Renal cortex interstitium (tissue), 11 donors: ENCODE measurements around the gene PEX10. TPM values are rescaled to one million over a fixed set of nuclear protein-coding genes. Genes with fewer than 3 reads are reported as not detected.
"Not testable (repeated sequence)": the region's sequence is repeated elsewhere in the genome, so short reads cannot be mapped to it uniquely, and the experiment has no call there.

Experiments
- DNase-seq, 11 donors: peaks; one replicate each; pipeline ENCODE4 v3.0.0-alpha.2; 2013; ENCODE audit warnings: low read depth in 9 of 11, low spot score in 4 of 11; ENCODE audit errors: extremely low read depth in 1 of 11
- polyA plus RNA-seq, 3 donors: library from polyadenylated mRNA; unstranded; fragments of 120-200 nt; gene quantifications; one replicate each; pipeline ENCODE4 v1.2.1, GENCODE V29; 2013; ENCODE audit not compliant: insufficient read length in 3 of 3

Gene PEX10
- polyA plus RNA-seq, 3 donors, result 21.4 to 26.8 (median 26.6) TPM

GRCh38 chr1:2447276-2448097, 35.1 kb upstream of the PEX10 start:
- no peak for DNase-seq

DNA sequence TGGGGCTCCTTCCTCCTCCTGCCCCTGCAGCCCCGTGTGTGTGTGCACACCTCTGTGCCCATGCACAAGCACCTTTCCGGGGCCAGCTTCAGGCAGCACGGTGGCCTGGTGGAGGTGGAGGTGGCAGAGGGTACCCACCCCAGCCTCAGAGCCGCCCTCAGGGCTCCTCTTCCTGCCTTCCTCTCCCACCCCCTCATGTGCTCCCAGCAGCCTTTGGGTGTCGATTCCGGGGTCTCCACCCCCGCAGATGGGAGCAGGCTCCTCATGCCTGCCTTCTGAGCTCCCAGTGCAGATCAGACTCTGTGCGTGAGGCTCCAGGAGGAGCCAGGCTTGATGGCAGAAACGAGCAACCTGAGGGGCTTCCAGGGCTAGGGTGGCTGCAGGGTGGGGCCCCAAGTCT, 34.5 kb upstream of the PEX10 start:
- DNase-seq, result no peak

- no peak for DNase-seq
Measured at GRCh38 chr1:2446394-2446793, 34.0 kb upstream of the PEX10 start.

DNA sequence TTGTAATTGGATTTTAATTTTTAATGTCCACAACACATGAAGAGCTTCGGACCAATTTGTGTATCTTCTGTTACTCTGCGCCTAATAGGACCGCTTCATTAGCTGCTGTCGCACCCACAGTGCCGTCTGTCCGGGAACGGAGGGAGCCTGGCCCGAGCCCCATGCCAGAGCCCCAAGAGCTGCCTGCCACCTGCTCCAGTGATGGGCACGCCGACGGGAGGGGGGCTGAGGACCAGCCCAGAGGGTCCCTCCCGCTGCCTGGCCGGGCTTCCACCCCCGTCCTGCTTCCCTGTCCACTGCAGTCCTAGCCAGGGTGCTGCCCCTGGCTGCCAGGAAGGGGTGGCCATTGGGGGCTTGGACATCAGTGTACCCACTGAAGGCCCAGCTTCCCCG, 33.5 kb upstream of the PEX10 start:
- DNase-seq, result no peak

DNA sequence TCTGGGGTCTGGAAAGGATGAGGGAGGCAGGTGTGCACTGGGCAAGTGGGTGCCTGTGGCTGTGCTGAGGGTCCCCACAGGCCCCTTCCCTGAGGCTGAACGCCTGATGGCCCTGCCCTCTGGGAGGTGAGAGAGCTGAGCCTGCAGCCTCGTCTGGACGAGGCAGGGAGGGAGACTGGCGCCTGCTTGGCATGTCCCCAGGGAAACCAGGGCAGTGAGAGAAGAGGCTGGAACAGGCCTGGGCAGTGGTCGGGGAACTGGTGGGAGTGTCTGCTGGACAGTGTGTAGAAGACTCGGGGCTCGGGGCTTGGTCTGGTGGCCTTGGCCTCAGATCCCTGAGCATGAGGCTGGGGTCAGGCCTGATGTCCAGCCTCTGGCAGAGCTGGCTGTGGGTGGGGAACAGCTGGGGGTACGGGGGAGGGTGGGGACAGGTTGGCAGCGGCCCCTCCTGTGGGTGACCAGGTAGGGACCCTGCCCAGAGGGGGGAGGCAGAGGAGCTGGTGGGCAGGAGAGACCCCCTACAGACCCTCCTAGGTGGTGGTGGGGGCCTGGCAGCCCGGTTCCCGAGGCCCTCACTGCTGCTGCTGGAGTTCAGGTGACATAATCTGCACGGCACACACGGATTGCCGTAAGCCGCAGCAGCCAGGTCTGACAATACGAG, 32.9 kb upstream of the PEX10 start:
- no peak for DNase-seq

GRCh38 chr1:2444138-2444591, 31.8 kb upstream of the PEX10 start:
- DNase-seq, result no peak

DNA sequence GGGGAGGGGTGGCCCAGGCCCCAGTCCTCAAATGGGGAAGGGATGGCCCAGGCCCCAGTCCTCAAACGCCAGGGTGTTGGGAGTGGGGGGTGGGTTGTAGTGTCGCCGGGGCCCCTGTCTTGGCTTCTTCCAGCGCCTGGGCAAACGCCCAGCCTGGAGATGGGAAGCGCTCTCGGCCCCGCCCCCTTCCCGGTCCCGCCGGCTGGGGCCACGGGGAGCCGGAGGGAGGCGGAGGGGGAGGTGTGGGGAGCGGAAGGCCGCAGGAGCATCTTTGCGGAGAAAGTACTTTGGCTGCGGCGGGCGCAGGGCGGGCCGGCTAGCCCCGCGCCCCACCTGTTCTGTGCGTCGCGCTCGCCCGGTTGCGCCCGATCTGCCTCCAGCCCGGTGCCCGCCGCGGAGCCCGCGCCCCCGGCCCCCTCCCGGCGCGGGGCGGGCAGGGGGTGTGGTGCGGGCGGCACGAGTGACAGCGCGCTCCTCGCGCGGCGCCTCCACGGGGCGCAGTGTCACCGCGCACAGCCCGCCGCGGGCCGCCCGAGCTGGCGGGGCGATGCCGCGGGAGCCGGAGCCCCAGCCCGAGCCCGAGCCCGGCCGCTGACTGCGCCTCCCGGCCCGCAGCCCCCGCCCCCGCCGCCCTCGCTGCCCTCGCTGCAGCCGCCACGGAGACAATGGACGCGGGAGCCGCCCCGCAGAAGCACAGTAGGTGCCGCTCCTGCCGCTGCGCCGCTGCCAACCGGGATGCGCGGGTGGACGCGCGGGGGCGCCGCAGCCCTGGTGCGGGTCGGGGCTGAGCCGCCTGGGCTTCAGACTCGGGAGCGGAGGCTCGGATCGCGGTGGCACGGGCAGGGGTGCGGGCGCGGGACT, 31.1 kb upstream of the PEX10 start:
- no peak for DNase-seq

GRCh38 chr1:2442661-2443060, 30.3 kb upstream of the PEX10 start:
- DNase-seq, result no peak

GRCh38 chr1:2441746-2442145, 29.4 kb upstream of the PEX10 start:
- DNase-seq, result no peak

GRCh38 chr1:2440346-2440745, 28.0 kb upstream of the PEX10 start:
- not testable (repeated sequence) for DNase-seq

- no peak for DNase-seq
Measured at GRCh38 chr1:2439369-2439768, 27.0 kb upstream of the PEX10 start.

DNA sequence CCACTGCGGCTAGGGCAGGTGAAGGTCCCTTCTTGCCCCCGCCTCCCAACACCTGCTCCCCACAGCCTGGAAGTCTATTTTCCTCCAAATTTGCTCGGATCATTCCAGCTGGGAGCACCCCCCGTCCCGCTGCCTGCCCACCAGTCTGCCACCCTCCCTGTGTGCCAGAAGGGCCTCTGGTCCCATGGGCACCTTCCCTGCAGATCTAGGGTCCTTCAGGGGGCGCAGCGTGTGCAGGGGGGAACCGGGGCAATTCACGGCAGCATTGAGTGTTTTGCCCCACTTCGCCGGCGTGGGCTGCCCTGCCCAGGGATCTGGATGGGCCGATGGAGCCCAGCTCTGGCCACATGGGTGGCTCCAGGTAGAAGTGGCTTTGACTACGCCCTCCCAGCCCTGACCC, 26.3 kb upstream of the PEX10 start:
- DNase-seq, result no peak

DNA sequence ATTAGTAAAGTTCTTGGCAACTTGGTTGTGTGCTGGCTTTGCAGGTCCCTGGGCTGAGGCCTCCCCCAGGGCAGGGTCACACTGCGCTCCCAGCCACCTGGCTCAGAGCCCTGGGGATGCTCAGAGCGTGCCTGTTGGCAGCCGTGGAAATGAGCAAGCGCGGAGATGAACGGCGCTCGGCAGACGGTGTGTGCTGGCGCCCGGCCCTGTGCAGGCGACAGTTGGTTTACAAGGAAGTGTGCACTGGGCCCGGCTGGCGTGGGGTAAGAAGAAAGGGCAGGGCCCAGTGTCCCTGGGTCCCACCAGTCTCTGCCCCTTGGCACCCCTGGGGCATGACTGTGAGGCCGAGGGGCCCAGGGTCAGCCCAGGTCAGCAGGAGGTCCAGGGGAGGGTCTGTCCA, 25.7 kb upstream of the PEX10 start:
- DNase-seq, result no peak

DNA sequence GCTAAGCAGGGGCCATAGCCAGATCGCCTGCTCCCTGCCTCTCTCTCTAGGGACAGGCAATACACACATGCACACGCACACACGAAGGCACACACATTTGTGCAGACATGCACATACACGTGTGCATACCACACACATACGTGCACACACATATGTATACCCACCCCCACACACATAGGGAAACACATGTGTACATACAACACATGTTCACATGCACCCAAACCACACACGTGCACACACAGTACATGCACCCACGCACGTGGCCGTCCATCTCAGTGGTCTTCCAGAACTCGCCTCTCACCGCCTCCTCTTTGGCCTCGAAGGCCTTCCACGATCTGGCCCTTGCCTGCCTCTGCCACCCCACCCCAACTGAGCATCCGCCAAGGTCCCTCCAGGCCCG, 25.3 kb upstream of the PEX10 start:
- DNase-seq, result no peak

DNA sequence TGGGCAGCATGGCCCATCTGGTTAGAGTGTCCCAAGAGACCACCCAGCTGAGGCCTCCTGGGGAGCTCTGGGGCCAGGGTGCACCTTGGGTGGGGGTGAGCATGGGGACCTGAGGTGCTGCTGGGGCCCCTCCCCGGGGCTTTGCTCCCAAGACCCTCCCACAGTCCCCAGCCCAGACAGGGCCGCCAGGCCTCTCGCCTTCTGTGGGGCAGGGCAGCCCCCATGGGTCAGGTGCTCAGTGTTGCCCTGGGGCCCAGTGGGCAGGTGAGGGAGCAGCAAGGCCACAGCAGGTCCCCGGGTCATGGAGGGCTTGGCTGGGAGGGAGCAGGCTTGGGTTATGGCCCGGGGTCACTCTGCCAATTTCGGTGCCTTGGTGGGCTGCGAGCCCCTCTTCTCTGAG, 24.5 kb upstream of the PEX10 start:
- no peak for DNase-seq

DNA sequence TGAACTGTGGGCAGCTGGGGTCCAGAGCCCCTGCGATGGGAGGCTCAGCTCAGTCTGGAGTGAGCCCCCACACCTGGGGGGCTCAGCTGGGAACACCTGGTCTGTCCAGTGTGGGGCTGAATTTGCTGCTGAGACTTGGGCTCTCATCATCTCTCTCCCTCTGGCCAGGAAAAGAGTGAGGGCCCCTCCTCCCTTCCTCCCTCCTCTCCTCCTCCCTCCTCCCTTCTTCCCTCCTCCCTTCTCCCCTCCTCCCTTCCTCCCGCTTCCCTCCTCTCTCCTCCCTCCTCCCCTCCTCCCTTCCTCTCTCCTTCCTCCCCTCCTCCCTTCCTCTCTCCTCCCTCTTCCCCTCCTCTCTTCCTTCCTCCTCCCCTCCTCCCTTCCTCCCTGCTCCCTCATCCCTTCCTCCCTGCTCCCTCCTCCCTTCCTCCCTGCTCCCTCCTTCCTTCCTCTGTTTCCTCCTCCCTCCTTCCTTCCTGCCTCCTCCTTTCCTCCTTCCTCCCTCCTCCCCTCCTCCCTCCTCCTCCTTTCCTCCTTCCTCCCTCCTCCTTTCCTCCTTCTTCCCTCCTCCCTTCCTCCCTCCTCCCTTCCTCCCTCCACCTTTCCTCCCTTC, 23.5 kb upstream of the PEX10 start:
- no peak for DNase-seq

DNA sequence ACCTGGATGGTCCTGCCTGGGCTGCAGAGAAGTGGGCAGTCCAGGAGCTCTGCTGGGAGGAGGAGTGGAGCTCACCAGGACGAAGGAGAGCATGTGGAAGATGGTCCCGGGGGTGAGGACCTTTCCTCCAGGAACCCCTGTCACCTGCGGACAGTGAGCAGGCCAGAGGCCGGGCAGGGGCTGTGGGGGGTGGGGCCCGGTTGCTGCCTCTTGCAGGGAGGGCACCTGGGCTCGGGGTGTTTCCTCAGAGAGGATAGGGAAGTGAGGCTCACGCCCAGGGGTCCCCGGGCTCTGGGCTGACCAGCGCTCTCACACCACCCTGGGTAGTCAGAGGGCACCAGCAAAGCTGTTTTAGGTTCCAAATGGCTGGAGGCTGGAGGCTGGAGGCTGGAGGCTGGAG, 22.7 kb upstream of the PEX10 start:
- no peak for DNase-seq

DNA sequence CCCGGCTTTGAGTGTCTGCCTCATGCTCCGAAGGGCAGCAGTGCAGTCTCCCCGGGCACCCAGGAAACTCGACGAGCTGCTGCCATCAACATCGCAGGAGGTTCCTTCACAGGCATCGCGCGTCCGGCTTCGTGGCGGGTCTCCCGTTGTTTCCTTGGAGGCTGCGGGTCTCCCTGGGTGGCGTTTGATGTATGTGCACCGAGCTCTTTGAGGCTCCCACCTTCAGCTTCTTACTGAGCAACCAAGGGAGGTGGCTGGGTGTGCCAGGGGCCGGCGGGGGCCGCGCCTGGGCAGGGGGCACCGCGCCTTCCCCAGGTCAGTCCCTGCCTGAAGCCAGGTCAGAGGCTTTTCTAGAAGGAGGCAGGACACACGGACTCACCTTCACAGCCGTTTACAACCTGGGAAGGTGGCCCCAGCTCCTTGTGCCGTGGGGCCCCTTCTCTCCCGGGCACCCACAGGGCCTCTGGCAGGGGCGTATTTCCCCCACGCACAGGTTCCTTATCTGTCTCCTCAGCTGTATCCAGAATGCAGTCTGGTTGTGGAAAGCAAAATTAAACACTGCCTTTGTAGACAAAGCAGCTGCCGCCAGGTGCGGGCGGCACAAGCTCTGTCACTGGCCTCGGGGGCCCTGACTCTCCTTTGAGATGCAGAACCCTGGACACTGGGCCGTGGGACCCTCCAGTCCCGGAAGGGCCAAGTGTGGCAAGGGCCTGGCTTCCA, 21.7 kb upstream of the PEX10 start:
- no peak for DNase-seq

DNA sequence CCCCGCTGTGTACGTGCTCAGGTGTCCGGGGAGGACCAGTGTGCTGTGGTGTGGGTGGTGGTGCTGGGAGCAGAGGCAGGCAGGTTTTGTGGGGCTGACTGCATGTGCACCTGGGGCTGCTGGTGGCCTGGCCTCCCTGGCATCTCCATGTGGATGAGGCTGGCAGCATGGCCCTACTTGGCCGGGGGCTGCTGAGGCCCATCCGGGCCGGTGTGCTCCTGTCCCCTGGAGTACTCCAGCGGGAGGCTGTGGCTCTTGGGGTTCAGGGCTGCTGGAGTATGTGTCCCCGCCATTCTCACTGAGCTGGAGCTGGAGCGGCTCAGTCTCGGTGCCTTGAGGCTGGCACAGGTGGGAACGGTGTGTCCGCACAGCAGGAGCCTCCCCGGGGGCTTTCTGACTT, 20.8 kb upstream of the PEX10 start:
- no peak for DNase-seq
